Liver (tissue), 3 donors: ENCODE data around the gene FAM200C.

Experiments used
- ATF3 ChIP-seq: IDR thresholded peaks from 2 replicates; pipeline ENCODE4 v1.6.1; 2016; ENCODE audit warnings: antibody characterized with exemption
- CTCF ChIP-seq: fragments of 150-350 bp; IDR thresholded peaks from 2 replicates; pipeline ENCODE4 v1.5.1; 2017; ENCODE audit warnings: improper control_type of control experiment, low read depth, low read length; ENCODE audit not compliant: missing input control
- FOXA1 ChIP-seq: IDR thresholded peaks from 2 replicates; pipeline ENCODE4 v1.6.1; 2016; ENCODE audit warnings: antibody characterized with exemption
- donor health status: healthy.
- donor health status: healthy.

- TF ChIP-seq CTCF (no peak), FOXA1 (no peak), ATF3 (no peak)
Observed at GRCh38 chr5:160398806-160399205, 1.0 kb downstream of the FAM200C start.
